ENCODE data around the gene CREB3L2.

GRCh38 chr7:137940218-137940617 is 61.7 kb downstream of the CREB3L2 start:
- TF ChIP-seq CTCF (IDR thresholded peaks at IDR 0.05): no peak
- no peak for TF ChIP-seq EP300 (IDR thresholded peaks at IDR 0.05)
- no peak for TF ChIP-seq POLR2A (IDR thresholded peaks at IDR 0.05)
